ENCODE measurements around the gene PSORS1C2.

- no peak for TF ChIP-seq POLR2A (IDR thresholded peaks at IDR 0.05)
- TF ChIP-seq CTCF (IDR thresholded peaks at IDR 0.05), result no peak
- no peak for TF ChIP-seq EP300 (IDR thresholded peaks at IDR 0.05)
- TF ChIP-seq POLR2AphosphoS5 (IDR thresholded peaks at IDR 0.05), result no peak
Measured at GRCh38 chr6:31125162-31125561, 13.7 kb downstream of the PSORS1C2 start.

Data from suprapubic skin (tissue), 4 donors.